Ammon's horn (tissue), 1 donor: ENCODE results near the gene HPSE2.
"Not testable (repeated sequence)": the region's sequence is repeated elsewhere in the genome, so short reads cannot be mapped to it uniquely, and the experiment has no call there.

Source experiments
- DNase-seq: peaks from one replicate; pipeline ENCODE4 v3.0.0-alpha.2; 2016; ENCODE audit warnings: low spot score

HPSE2 gene

GRCh38 chr10:98567391-98568133 lies 668.1 kb downstream of the HPSE2 start:
- no peak for DNase-seq

GRCh38 chr10:98563811-98564210 lies 671.8 kb downstream of the HPSE2 start:
- DNase-seq, result no peak

DNA sequence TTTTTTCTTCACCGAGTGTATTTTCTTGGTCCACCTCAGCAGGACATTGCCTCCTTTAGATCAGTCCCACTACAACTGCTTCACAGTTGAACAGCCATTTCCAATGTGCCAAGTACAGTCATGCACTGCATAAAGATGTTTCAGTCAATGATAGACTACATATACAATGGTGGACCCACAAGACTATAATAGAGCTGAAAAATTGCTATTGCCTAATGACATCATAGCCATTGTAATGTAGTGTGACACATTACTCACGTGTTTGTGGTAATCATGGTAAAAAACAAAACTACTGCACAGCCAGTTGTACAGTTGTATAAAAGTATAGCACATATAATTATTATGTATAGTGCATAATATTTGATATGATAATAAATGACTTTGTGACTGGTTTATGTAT lies 675.1 kb downstream of the HPSE2 start:
- no peak for DNase-seq

DNA sequence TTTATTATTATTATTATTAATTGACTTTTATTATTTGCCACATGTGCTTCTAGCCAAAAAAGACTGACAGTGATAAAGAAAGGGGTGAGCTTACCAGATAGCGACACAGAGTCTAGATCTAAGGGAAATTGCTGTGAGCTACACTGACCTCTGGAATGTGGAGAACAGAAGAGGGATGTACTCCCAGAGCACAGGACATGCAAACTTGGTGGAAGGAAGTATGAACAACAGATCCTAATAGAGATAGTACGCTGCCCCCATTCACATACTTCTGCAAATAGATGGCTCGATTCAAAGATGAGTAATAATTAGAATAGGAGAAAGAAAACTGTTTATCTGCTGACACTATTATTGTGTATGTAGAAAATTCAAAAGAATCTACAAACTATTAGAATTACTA lies 679.6 kb downstream of the HPSE2 start:
- no peak for DNase-seq

DNA sequence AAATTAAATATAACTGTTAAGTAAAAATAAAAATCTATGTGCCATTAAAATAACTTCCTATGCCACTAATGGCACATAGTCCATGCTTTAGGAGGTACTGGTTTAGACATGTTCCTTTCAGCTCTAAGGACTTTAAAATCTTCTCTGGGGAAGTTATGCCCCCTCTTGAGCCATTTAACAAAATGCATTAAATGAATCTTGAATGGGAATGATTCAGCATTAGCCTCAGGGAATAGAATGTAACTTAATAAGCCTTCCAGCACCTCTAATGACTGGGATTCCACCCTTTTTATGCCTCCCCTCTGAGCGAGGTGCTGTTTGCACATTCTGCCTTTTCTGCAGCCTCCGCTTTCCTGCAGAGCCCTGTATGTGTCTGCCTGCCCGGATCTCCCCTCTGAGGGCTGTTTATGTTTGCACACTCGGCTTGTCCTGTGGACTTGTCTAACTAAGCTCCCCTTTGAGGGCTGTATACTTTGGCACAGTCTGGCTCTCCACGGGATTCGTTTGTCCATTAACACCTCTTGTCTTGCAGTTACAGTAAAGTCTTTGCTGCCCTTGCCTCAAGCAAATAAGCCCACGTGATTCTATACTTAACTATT lies 680.5 kb downstream of the HPSE2 start:
- DNase-seq, result no peak

DNA sequence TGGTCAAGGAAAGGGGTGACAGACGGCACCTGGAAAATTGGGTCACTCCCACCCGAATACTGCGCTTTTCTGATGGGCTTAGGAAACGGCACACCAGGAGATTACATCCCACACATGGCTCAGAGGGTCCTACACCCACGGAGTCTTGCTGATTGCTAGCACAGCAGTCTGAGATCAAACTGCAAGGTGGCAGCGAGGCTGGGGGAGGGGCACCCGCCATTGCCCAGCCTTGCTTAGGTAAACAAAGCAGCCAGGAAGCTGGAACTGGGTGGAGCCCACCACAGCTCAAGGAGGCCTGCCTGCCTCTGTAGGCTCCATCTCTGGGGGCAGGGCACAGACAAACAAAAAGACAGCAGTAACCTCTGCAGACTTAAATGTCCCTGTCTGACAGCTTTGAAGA lies 694.1 kb downstream of the HPSE2 start:
- not testable (repeated sequence) for DNase-seq

DNA sequence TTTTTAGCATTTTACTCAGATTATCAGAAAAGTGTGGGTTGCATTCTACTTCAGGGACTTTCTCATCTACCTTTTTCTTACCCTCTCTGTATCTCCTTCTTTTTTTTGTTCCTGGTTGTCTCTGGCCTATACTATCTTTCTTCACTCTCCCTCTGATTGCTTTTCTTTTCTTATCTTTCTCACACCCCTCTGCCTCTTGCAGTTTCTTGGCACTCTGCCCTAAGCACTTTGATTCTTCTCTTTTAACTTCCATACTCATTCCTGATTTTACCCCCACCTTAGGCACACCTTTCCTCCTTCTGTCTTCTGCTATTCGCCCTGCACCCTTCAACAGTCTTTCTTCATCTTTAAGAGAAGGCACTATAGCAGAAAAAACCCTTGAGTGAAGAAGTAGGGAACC lies 696.1 kb downstream of the HPSE2 start:
- DNase-seq, result no peak

DNA sequence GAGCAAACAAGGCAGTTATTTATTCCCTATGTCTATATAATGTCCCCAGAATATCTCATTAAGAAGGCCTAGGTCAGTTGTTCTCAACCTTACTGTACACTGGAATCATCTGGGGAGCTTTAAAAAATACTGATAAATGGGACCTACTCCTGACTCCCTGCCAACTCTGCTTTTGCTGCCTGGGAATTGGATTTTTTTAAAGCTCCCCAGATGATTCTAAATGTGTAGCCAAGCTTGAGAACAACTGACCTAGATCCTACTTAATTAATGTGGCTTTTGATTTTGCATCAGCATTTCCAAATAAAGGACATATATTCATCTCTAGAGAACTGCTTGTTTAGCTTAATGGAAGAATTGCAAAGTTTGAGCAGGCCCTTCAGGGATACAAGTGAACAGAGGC lies 697.2 kb downstream of the HPSE2 start:
- DNase-seq, result no peak

- no peak for DNase-seq
Observed at GRCh38 chr10:98536551-98536950, 699.1 kb downstream of the HPSE2 start.

GRCh38 chr10:98533746-98534445 lies 701.8 kb downstream of the HPSE2 start:
- DNase-seq, result no peak

GRCh38 chr10:98533241-98533640 lies 702.4 kb downstream of the HPSE2 start:
- DNase-seq, result no peak

- no peak for DNase-seq
Observed at GRCh38 chr10:98528805-98529183, 706.9 kb downstream of the HPSE2 start.

GRCh38 chr10:98528166-98528804 lies 707.4 kb downstream of the HPSE2 start:
- DNase-seq, result no peak

DNA sequence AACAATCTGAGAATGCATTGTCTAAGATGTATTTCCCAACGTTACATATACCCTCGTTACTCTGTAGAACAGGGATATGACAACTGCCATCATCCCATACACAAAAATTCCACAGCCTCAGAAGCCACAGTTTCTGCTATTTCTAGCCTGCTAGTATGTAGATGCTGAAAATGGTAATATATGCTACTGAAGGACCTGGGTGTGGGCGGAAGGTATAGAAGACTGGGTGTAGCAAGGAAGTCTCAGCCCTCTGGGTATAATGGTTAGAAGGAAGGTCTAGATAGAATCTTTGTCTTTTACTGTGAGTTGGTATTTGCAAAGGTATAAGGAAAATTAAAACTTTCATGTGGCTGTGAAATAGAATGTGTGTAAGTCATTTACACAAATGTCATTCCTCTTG lies 709.7 kb downstream of the HPSE2 start:
- DNase-seq, result no peak

- DNase-seq, result no peak
Observed at GRCh38 chr10:98524124-98524523, 711.5 kb downstream of the HPSE2 start.

- no peak for DNase-seq
Observed at GRCh38 chr10:98519841-98520240, 715.8 kb downstream of the HPSE2 start.

DNA sequence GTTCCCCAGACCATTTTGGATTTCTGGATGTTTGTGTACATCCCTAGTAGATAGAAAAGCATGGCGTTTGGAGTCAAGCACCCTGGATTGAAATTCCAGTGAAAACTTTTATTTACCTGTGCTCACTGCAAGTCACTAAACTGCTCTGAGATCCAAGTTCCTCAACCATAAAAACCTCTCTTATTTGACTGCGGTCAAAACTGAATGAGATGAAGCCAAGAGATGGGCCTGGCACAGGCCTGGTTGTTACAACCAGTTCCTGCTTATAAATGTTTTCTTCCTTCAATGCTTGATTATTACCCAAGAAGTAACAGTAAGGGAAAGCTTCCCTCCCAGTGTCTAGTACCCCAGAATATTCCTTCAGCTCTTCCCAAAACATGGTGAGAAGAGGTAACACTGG lies 718.0 kb downstream of the HPSE2 start:
- DNase-seq, result no peak

DNA sequence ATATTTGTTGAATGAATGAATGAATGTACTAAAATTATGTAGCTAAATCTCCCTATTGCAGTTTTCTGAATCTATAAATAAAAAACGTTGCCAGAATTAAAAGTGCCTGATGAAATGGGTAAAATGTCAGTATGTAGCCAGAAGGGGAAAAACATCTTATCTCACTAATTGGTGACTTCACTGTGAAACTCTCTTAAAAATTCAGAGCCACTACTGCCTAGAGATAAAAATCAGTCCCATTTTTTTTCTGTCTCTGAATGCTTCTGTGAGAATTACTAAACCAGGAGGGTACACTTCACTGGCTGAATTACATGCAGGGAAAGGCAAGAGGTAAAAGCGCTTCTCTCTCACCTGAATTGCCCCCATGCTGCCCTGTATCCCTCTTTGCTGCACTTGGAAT lies 719.3 kb downstream of the HPSE2 start:
- no peak for DNase-seq

GRCh38 chr10:98513704-98514103 lies 721.9 kb downstream of the HPSE2 start:
- no peak for DNase-seq

DNA sequence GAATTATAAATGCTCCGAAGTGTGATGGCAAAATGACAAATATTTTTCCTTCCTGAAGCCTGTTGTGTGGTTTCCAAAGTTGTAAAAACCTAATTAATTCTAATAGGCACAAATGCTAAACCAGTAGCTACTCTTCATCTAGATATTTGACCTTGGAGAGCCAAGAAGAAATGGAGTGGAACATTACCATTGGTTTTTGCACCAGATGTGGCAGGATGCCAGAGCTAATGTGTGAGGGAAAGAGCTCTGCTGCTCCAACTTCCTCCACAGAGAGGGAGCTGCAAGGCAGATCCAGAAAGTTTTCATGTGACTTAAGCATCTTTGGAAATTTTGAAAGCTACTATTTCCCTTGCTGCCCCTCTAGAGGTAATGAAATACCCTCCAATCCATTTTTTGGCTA lies 723.8 kb downstream of the HPSE2 start:
- no peak for DNase-seq

- DNase-seq, result no peak
Observed at GRCh38 chr10:98510412-98510995, 725.1 kb downstream of the HPSE2 start.

DNA sequence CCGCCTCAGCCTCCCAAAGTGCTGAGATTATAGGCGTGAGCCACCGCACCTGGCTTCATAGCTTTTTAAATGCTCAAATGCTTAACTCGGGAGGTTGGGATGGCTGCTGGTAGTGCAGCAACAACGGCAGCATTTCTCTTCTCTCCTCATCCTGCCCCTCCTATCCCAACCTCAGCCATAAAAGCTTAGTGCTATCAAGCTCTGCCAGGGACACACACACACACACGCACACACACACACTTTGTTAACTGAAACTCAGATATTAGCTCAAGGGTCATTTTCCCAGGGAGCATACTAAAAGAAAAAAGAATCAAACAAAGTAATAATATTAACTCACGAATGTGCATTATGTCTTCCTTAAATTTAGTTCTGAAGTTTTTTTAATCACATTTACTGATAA lies 725.9 kb downstream of the HPSE2 start:
- DNase-seq, result no peak

DNA sequence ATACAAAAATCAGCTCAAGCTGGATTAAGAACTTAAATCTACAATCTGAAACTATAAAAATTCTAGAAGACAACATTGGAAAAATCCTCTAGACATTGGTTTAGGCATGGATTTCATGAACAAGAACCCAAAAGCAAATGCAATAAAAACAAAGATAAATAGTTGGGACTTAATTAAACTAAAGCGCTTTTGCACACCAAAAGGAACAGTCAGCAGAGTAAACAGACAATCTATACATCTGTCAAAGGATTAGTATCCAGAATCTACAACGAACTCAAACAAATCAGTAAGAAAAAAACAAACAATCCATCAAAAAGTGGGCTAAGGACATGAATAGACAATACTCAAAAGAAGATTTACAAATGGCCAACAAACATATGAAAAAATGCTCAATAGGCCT lies 733.1 kb downstream of the HPSE2 start:
- not testable (repeated sequence) for DNase-seq
